Spleen (tissue), 11 donors: Measurements from ENCODE around the gene ITPK1. TPM values are rescaled to one million over a fixed set of nuclear protein-coding genes. Genes with fewer than 3 reads are reported as not detected.
A peak's percentile ranks its signal among the peaks of the same experiment; 100 is the strongest.

Experiments used
- DNase-seq: peaks from one replicate; pipeline ENCODE4 v3.0.0-alpha.2; 2020
- H3K27ac ChIP-seq, 8 donors: fragments of 200-600 bp; sonication (generic) in 7 of 8; 1 replicate in 4 of 8; 2 replicates in 4 of 8; pipeline versions ENCODE4 v1.5.0 to v1.8.0; 2016 to 2021; ENCODE audit warnings: inconsistent platforms in 4 of 8, mild to moderate bottlenecking in 4 of 8, moderate library complexity in 1 of 8
- H3K27me3 ChIP-seq, 7 donors: fragments of 200-600 bp; sonication (generic) in 6 of 7; replicated peaks in 1 of 7; 1 replicate in 4 of 7; 2 replicates in 3 of 7; pipeline versions ENCODE4 v1.5.0 to v1.8.0; 2016 to 2021; ENCODE audit warnings: inconsistent platforms in 3 of 7, mild to moderate bottlenecking in 1 of 7
- H3K36me3 ChIP-seq, 6 donors: fragments of 200-600 bp; sonication (generic) in 5 of 6; 1 replicate in 4 of 6; 2 replicates in 2 of 6; pipeline versions ENCODE4 v1.5.0 to v1.8.0; 2016 to 2021; ENCODE audit warnings: inconsistent platforms in 2 of 6
- H3K4me1 ChIP-seq, 6 donors: fragments of 200-600 bp; sonication (generic) in 5 of 6; 1 replicate in 3 of 6; 2 replicates in 3 of 6; pipeline versions ENCODE4 v1.5.0 to v1.8.0; 2016 to 2021; ENCODE audit warnings: inconsistent platforms in 3 of 6
- H3K4me3 ChIP-seq, 8 donors: fragments of 200-600 bp; sonication (generic) in 7 of 8; 1 replicate in 4 of 8; 2 replicates in 4 of 8; pipeline versions ENCODE4 v1.5.0 to v1.8.0; 2016 to 2021; ENCODE audit warnings: inconsistent platforms in 4 of 8, mild to moderate bottlenecking in 4 of 8, moderate library complexity in 2 of 8
- H3K9me3 ChIP-seq, 8 donors: fragments of 200-600 bp; sonication (generic) in 7 of 8; 1 replicate in 4 of 8; 2 replicates in 4 of 8; pipeline versions ENCODE4 v1.5.0 to v1.8.0; 2016 to 2021; ENCODE audit warnings: inconsistent platforms in 4 of 8
- POLR2A ChIP-seq, 3 donors: fragments of 450-650 bp; IDR thresholded peaks; one replicate each; pipeline ENCODE4 v1.5.1; 2017; ENCODE audit warnings: antibody characterized with exemption in 3 of 3, mild to moderate bottlenecking in 1 of 3
- POLR2AphosphoS5 ChIP-seq, 3 donors: sonication (generic); formaldehyde crosslinking; IDR thresholded peaks; one replicate each; pipeline ENCODE4 v1.5.1; 2017; ENCODE audit warnings: antibody characterized with exemption in 3 of 3
- WGBS, 5 donors: extraction: QIAGEN DNeasy Blood & Tissue Kit in 3 of 5; methylation state at CpG; one replicate each; pipeline versions ENCODE4 v1.1.5 to v1.1.7; 2013 to 2018; 5-methylcytosine and 5-hydroxymethylcytosine counted together
- intact Hi-C: fragments of 100-400 bp; cut with DNase I; formaldehyde crosslinking; loops from one replicate; pipeline ENCODE4 v1.15.0; 2023; ENCODE audit warnings: low total_unique reads
- polyA plus RNA-seq, 3 donors: library from polyadenylated mRNA; stranded (reverse); fragments of 200-250 nt; gene quantifications; one replicate each; pipeline ENCODE4 v1.2.1, GENCODE V29; 2013
- total RNA-seq, 7 donors: library from RNA; depleted of rRNA in 3 of 7; stranded (reverse); fragments of >200 nt in 3 of 7; fragmentation: NEBNext Ultra II Directional in 4 of 7; extraction: Animal tissue kit (Norgen Biotek cat#: 25700) in 4 of 7; gene quantifications; one replicate each; pipeline versions ENCODE4 v1.1.0 to v1.2.1, GENCODE V29; 2016 to 2021
- TF ChIP-seq, protein P1 (sequence below), 11 experiments: fragments of 200-600 bp in 7 of 11; fragments of 450-650 bp in 4 of 11; sonication (generic) in 4 of 11; IDR thresholded peaks in 8 of 11; conservative IDR thresholded peaks in 3 of 11; 1 replicate in 7 of 11; 2 replicates in 4 of 11; pipeline versions ENCODE4 v1.4.0 to v1.8.0; 2016 to 2021; ENCODE audit warnings: antibody characterized with exemption in 11 of 11, inconsistent platforms in 4 of 11, mild to moderate bottlenecking in 1 of 11
- donor health status: healthy with polysubstance abuse.
- donor health status: DM: no; HTN: no; CAD: no; lungs with moderate emphysema.
- donor health status: DM: no; HTN: no; CAD: no.
- donor health status: Bipolar disorder and iron deficiency.
- donor health status: healthy.
- donor health status: DM: no; HTN: no; CAD: no.
- donor health status: DM: yes; HTN: yes; CAD: no.

The ITPK1 gene
- total and polyA plus RNA-seq, 10 donors, result 22.9 to 123 (median 68.0) TPM

DNA sequence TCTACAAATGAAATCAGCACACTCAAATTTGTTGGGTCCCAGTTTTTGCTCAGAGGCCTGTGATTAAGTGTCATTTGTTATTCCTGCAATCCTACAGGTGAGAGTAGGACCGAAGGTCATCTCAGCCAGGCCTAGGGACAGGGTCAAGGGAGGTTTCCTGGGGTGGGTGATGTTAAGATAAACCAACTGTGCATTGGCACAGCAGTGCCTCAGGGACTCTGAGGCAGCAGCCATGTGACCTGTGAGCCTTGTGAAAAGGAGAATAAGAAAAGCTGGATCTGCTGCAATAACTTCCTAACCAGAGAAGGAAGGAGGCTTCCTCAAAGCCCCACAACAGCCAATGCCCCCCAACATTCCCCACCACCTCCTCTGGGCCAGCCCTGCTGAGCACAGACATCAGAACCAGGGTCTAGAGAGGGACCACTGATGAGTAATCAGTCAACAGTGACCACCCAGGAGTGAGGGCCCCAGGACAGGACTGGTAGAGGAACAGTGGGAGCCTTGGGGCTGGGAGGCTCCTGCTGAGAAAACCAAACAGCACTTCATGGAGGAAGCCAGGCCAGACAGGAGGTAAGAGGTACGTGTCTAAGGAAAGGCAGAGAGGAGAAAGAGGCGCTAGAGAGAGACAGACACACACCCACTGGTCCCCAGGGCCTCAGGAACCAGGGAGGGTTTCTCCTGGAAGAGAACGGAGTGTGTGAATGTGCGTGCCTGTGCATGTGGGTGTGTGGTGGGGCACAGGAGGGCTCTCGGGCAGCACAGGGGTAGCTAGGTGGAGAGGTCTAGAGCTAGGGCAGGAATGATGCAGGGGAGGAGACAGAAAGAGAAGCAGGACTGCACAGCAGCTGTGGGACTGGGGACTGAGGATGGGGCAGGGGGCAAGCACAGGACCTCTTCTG is 82.4 kb downstream of the ITPK1 start:
- intact Hi-C loops, result no loop called here
- 61 to 70% (median 65%) methylated on average over 6 of the region's 6 CpGs for WGBS, 5 donors

DNA sequence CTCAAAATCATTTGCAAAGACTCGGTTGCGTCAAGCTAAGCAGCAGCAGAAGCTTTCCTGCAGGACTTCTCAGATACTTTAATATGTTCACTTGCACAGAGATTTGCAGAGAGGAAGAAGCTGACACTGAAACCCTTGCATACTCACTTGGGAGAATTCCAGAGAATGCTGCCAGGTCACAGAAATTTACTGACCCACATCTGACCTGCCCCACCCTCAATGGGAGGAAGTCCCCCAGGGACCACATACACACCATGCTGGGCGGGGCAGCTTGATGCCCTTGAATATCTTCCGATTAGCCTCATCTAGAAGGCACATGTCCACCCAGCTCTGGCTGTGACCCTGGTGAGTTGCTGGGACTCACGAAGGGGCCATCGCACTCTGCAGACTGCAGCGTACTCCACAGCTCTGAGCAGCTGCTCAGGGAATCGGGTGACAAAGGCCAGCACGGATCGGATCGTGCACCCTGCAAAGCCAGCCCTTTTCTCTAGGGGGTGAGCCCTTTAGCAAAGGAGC is 83.2 kb downstream of the ITPK1 start:
- Histone ChIP-seq H3K4me3 (no peak overlapping the region), H3K36me3 (peaks cover 0 to 21% (median 0%) of the 10 kb centered on the region in 6 donors), H3K4me1 (peaks cover 40 to 91% (median 66%) of the 10 kb centered on the region in 6 donors), H3K27ac (peak overlapping the region in 6 of 8 donors; percentile 7 to 84 (median 54)), H3K9me3 (no peaks in the 10 kb centered on the region), H3K27me3 (no peaks in the 10 kb centered on the region)
- intact Hi-C loops, result no loop called here
- peak; percentile 85 for DNase-seq
- WGBS, 5 donors, result 44 to 70% (median 53%) methylated on average over 8 to 11 of the region's 11 CpGs
- TF ChIP-seq, protein P1, sequence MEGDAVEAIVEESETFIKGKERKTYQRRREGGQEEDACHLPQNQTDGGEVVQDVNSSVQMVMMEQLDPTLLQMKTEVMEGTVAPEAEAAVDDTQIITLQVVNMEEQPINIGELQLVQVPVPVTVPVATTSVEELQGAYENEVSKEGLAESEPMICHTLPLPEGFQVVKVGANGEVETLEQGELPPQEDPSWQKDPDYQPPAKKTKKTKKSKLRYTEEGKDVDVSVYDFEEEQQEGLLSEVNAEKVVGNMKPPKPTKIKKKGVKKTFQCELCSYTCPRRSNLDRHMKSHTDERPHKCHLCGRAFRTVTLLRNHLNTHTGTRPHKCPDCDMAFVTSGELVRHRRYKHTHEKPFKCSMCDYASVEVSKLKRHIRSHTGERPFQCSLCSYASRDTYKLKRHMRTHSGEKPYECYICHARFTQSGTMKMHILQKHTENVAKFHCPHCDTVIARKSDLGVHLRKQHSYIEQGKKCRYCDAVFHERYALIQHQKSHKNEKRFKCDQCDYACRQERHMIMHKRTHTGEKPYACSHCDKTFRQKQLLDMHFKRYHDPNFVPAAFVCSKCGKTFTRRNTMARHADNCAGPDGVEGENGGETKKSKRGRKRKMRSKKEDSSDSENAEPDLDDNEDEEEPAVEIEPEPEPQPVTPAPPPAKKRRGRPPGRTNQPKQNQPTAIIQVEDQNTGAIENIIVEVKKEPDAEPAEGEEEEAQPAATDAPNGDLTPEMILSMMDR (IDR thresholded peaks at IDR 0.05 in 8 of 11, conservative IDR thresholded peaks at IDR 0.05 in 3 of 11), result no peak
- TF ChIP-seq POLR2AphosphoS5 (IDR thresholded peaks at IDR 0.05) (peak in 2 of 3 donors; percentile 74), POLR2A (IDR thresholded peaks at IDR 0.05) (no peak)

More for the DNA sequence above, 82.4 kb downstream of the ITPK1 start:
- peak; percentile 62 for DNase-seq
- peaks cover 0 to 14% (median 0%) of the 10 kb centered on the region in 6 donors for H3K36me3 ChIP-seq
- peaks cover 40 to 97% (median 72%) of the 10 kb centered on the region in 6 donors for H3K4me1 ChIP-seq
- H3K9me3 ChIP-seq, result no peaks in the 10 kb centered on the region
- TF ChIP-seq POLR2AphosphoS5 (IDR thresholded peaks at IDR 0.05), result no peak
- TF ChIP-seq POLR2A (IDR thresholded peaks at IDR 0.05), result no peak
- TF ChIP-seq, protein P1 (IDR thresholded peaks at IDR 0.05 in 8 of 11, conservative IDR thresholded peaks at IDR 0.05 in 3 of 11), result no peak
- H3K4me3 ChIP-seq, result peak overlapping the region in 1 of 8 donors; percentile 25
- no peaks in the 10 kb centered on the region for H3K27me3 ChIP-seq
- peak overlapping the region in 7 of 8 donors; percentile 7 to 84 (median 52) for H3K27ac ChIP-seq

DNA sequence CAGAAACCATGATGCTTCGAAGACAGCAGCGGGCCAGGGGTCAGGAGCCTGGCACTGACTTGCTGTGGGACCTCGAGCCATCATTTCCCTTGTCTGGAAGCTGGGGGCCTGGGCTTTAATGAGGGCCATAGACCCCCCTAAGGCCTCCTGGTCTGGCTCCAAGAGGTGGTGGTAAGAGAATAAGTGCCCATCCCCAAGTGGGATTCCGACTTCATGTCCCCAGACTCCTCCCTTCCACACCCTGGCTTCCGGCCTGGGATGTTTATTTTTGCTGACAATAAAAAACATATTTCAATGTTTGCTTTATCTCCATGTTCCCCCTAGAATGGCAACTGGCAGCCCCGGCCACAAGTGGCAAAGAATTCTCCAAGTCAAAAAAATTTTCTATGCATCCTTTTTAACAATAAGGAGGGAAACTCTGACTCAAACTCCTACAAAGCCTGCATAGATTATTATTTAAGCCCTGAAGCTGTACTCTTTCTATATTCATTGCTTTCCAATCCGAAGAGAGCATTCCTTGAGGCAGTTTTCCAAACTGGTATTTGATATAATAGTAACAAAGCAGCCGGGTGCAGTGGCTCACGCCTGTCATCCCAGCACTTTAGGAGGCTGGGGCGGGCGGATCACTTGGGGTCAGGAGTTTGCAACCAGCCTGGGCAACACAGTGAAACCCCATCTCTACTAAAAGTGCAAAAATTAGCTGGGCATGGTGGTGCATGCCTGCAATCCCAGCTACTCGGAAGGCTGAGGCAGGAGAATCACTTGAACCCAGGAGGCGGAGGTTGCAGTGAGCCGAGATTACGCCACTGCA is 84.0 kb downstream of the ITPK1 start:
- H3K27ac ChIP-seq, result peak overlapping the region in 3 of 8 donors; percentile 57 to 84 (median 80)
- peaks cover 40 to 83% (median 58%) of the 10 kb centered on the region in 6 donors for H3K4me1 ChIP-seq
- peaks cover 0 to 21% (median 0%) of the 10 kb centered on the region in 6 donors for H3K36me3 ChIP-seq
- H3K9me3 ChIP-seq, result no peaks in the 10 kb centered on the region
- intact Hi-C loops, result no loop called here
- H3K27me3 ChIP-seq, result no peaks in the 10 kb centered on the region
- DNase-seq, result no peak
- WGBS, 5 donors, result 81 to 91% (median 86%) methylated on average over 15 of the region's 15 CpGs
- H3K4me3 ChIP-seq, result no peak overlapping the region
- TF ChIP-seq, protein P1 (IDR thresholded peaks at IDR 0.05 in 8 of 11, conservative IDR thresholded peaks at IDR 0.05 in 3 of 11), result no peak
- no peak for TF ChIP-seq POLR2A (IDR thresholded peaks at IDR 0.05)
- no peak for TF ChIP-seq POLR2AphosphoS5 (IDR thresholded peaks at IDR 0.05)
